Activated CD4-positive, alpha-beta T cell treated with anti-CD3 and anti-CD28 coated beads for 24 hours (primary cell): ENCODE measurements around the gene C9orf78.
"Not testable (repeated sequence)": the region's sequence is repeated elsewhere in the genome, so short reads cannot be mapped to it uniquely, and the experiment has no call there.

ENCODE experiments used
- DNase-seq, 2 donors: peaks; one replicate each; pipeline ENCODE4 v3.0.0-alpha.2; 2020; ENCODE audit warnings: low read depth in 2 of 2

The C9orf78 gene

DNA sequence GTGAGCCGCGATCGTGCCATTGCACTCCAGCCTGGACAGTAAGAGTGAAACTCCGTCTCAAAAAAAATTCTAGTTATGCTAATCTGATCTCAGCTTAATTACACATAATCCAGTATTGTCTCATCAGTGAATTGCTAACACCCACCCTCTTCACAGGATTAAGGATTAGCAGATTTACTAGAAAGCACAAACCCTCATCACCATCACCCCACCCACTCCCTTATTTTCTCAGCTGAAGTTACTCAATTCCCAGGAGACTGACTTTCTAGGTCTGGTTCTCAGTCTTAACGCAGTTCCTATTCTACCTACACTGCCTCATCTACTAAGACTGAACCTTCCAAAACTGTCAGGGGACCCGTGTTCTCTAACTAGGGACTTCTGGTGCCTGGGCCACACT lies 23.1 kb downstream of the C9orf78 start:
- no peak for DNase-seq

DNA sequence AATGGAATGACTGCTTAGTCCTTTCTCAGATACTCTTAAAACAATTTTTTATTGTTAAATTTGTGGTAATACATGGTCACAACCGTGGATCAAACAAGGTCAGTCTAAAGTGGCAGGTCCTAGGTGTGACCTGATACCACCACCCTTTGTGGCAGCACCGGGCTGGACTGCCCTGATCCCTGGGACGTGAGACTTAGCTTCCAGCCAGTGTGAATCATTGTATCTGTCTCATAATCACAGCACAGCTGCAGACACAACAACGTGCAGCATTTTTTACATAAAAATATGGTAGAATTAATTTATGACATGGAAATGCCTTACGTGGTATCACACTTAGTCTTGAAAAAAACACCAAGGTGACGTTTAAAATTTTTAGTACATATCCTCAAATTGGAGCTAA lies 24.3 kb downstream of the C9orf78 start:
- no peak for DNase-seq

DNA sequence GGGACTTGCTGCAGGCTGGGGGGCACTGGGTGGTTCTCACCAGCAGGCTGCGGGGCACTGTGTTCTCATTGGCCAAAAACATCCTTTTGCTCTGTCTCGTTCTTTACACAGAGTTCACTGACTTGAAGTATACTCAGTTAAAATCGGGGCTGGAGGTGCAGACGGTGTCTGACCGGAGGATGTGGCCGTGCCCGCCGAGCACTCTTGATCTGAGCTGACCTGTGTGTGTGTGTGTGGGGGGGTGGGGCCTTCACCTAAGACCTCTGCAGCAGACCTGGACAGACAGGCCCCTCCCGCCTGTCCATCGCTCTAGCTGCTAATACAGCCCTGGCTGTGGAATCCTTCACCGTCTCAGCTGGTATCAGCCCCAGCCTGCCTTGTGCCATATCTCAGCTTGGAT lies 25.0 kb downstream of the C9orf78 start:
- DNase-seq: no peak

DNA sequence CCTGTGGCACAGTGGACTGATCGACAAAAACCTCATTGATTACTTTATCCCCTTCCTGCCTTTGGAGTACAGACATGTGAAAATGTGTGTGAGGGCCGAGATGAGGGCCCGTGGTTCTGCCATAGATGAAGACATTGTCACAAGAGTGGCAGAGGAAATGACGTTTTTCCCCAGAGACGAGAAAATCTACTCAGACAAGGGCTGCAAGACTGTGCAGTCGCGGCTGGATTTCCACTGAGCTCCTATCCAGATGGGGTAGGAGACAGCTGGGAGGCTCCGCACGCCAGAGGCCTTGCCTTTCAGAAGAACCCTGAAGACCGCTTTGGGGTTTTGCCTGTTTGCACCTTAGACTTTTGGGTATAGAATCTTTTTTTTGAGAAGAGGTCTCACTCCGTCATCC lies 25.7 kb downstream of the C9orf78 start:
- DNase-seq: no peak

GRCh38 chr9:129806061-129806460 lies 29.0 kb downstream of the C9orf78 start:
- DNase-seq: no peak

DNA sequence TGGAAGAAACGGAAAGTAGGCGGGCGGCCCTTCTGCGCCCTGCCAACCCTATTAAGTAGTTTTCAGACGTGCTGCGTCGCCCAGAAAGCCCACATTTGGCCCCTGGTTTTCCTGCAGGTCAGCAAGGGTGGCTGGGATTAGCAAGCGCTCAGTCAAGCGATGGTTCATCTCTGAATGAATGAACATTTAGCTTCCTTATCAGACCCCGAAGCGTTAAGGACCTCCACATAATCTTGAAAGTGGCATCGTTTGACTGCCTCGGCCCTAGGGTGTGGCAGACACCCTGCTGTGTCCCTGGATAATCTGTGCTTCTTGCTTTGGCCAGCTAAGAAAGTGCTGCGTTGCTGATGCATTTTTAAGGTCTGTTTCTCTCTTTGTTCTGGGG lies 31.4 kb downstream of the C9orf78 start:
- DNase-seq: no peak

GRCh38 chr9:129802833-129803675 lies 32.0 kb downstream of the C9orf78 start, which contains the start of gene TOR1B:
TOR1B (plus strand) TSS chr9:129803184; CDS start chr9:129803213, 29 bp downstream.
- DNase-seq: peak; percentile 88 to 91

DNA sequence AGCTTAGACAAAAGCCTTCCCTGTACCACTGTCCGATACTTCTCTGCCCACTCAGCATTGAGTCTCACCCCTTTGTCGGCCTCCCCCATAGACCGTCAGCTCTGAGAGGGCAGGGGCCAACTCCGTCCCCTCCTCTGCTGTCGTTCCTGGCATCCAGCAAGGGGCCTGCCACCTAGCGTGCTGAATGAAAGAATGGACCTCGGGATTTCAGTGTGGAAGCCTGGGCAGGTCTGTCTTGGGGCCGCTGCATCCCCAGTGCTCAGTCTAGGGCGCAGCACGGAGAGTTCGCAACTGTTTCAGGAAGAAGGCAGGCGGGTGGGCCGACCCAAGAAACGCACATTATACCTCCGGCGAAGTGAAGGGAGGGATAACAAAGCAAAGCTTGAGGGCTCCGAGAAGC lies 33.6 kb downstream of the C9orf78 start:
- no peak for DNase-seq

DNA sequence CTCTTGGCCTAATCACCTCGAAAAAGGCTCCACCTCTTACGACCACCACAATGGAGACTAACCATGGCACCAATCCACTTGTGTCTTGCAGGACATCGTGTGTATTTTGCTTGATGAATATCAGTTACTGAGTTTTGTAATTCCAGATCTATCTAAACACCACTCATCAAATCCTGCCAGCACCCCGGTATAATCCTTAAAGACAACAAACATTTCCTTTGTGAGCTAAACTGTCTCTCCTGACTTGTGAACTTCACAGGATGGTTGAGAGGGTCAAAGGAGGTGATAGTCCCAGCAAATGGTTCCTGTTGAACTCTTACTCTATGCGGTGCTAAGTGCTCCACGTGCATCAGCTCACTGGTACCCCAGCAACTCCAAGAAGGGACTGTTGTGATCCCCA lies 36.1 kb downstream of the C9orf78 start:
- no peak for DNase-seq

DNA sequence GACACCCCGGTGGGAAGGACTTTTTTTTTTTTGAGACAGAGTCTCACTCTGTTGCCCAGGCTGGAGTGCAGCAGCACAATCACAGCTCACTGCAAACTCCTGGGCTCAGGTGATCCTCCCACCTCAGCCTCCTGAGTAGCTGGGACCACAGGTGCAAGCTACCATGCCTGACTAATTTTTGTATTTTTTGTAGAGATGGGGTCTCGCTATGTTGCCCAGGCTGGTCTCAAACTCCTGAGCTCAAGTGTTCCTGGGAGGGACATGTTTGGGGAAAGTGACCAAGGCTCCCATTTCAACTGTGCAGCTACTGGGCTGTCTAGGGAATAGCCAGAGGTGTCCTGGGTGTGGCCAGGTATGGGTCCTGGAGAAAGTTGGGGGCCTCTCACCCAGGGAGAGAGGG lies 39.0 kb downstream of the C9orf78 start:
- not testable (repeated sequence) for DNase-seq

- DNase-seq: no peak
These were observed 40.5 kb downstream of the C9orf78 start for GRCh38 chr9:129794549-129794948.

- DNase-seq: no peak
These were observed 48.6 kb downstream of the C9orf78 start for GRCh38 chr9:129786481-129786880.

- no peak for DNase-seq
These were observed 49.2 kb downstream of the C9orf78 start for GRCh38 chr9:129785866-129786265.

DNA sequence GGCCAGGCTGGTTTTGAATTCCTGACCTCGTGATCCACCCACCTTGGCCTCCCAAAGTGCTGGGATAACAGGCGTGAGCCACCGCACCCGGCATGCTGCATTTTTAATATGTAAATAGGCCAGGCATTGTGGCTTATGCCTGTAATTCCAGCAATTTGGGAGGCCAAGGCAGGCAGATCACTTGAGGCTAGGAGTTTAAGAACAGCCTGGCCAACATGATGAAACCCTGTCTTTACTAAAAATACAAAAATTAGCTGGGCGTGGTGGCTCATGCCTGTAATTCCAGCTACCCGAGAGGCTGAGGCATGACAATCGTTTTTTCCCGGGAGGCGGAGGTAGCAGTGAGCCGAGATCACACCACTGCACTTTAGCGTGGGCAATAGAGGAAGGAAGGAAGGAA lies 50.1 kb downstream of the C9orf78 start:
- DNase-seq: not testable (repeated sequence)

DNA sequence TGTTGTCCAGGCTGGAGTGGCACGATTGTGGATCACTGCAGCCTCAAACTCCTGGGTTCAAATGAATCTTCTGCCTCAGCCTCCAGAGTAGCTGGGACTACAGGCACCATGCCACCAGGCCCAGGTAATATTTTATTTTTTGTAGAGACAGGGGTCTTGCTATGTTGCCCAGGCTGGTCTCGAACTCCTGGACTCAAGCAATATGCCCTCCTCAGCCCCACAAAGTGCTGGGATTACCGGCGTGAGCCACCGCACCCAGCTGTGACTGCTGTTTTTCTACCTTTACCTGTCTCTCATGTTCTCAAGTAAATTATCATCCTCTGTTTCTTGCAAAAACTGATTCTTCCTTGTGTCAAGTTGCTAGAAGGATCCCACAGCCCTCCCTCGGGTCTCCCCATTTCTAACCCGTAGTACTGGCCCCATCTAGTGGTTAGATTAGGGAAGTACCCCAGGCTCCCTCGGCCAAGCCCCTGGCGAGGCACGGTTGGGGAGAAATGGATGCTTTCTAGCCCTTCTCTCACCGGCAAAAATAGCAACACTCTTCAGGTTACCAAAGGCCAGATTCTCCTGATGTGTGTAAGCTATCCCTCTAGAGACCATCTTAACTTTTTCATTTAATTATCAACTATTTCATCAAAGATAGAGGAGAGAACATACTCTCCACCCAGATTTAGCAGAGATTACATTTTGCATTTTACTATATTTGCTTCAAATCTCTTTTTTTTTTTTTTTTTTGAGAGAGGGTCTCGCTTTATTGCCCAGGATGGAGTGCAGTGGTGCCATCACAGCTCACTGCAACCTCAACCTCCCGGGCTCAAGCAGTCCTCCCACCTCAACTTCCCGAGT lies 51.3 kb downstream of the C9orf78 start:
- DNase-seq: peak; percentile 58 to 77

DNA sequence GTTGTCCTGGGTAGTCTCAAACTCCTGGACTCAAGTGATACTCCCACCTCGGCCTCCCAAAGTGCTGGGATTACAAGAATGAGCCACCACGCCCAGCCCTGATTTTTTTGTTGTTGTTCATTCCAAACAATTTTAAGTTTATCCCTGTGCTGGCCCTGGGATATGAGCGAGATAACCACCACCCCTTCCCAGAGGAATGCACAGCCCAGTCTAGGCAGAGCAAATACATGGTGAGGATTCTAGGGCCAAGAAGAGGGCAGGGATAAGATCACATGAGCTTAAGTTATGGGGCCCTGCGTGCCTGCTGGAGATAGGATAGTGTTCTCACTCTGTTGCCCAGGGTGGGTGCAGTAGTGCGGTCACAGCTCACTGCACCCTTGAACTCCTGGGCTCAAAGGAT lies 53.1 kb downstream of the C9orf78 start:
- DNase-seq: no peak

- no peak for DNase-seq
These were observed 53.9 kb downstream of the C9orf78 start for GRCh38 chr9:129781131-129781530.

DNA sequence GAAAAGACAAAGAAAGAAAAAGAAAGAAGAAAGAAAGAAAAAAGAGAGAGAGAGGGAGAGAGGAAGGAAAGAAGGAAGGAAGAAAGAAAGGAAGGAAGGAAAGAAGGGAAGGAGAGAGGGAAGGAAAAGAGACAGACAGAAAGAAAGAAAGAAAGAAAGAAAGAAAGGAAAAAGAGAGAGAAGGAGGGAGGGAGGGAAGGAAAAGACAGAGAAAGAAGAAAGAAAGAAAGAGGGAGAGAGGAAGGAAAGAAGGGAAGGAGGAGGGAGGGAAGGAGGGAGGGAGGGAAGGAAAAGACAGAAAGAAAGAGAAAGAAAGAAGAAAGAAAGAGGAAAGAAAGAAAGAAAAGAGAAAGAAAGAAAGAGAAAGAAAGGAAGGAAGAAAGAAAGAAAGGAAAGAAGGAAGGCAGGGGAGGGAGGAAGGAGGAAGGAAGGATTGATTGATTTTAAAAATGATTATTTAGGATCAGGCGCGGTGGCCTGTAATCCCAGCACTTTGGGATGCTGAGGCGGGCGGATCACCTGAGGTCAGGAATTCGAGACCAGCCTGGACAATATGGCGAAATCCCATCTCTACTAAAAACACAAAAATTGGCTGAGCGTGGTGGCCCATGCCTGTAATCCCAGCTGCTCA lies 55.4 kb downstream of the C9orf78 start:
- no peak for DNase-seq

GRCh38 chr9:129778469-129778868 lies 56.6 kb downstream of the C9orf78 start:
- DNase-seq: no peak

DNA sequence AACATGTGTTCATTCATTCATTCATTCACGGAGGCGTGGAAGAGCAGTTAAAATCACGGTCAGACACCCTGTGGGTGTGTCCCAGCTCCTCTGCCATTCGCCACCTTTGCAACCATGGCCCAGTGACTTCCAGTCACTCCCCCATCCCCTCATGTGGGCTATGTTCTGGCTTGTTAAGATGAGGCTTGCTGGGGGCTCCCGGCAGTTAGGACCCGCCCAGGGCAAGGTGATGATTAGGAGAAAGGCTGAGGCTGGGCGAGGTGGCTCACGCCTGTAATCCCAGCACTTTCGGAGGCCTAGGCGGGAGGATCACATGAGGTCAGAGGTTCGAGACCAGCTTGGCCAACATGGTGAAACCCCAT lies 57.3 kb downstream of the C9orf78 start:
- no peak for DNase-seq
